ENCODE measurements around the gene CCDC107. TPM values are rescaled to one million over a fixed set of nuclear protein-coding genes. Genes with fewer than 3 reads are reported as not detected.

Gene CCDC107
- total and polyA plus RNA-seq, 9 of the 15 experiments (the other 6 are each of a cell fraction or from before 2014, with no cell fraction given) = 0.35 to 11.3 (median 6.9) TPM; not detected in 1

DNA sequence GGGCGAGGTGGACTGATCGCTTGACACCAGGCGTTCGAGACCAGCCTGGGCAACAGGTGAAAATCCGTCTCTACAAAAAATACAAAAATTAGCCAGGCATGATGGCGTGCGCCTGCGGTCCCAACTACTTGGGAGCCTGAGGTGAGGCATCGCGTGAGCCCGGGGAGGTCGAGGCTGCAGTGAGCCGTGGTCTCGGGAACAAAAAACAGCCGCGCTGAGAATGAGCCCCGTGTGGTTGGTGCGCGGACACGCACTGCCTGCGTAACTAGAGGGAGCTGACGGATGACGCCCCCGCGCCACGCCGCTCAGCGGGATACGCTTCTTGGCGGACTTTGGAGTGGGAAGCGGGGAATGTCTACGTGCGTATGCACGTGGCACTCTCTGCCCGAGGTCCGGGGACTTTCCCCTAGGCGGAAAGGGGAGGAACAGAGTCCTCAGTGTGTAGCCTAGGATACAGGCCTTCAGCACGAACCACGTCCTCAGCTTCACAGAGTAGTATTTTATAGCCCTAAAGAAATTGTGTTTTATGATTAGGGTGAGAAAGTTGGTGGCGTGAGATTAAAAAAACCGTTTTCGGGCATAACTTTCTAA, 451 bp upstream of the CCDC107 start, which contains the start of gene RMRP (continued):
- TF ChIP-seq NR1H2 (CRISPR knock-in tag; IDR thresholded peaks at IDR 0.05) = no peak
- TF ChIP-seq FIP1L1 (IDR thresholded peaks at IDR 0.05; ENCODE audit: low read depth, low read length, poor library complexity, severe bottlenecking) = no peak
- TF ChIP-seq SAP30 (IDR thresholded peaks at IDR 0.05; ENCODE audit: borderline replicate concordance, insufficient read depth, low read depth, low read length, poor library complexity, severe bottlenecking) = peak; percentile 25
- TF ChIP-seq ZBTB12 (CRISPR knock-in tag; IDR thresholded peaks at IDR 0.05) = no peak; the same call in 1 of the 2 replicates
- no peak for TF ChIP-seq MTF1 (CRISPR knock-in tag; IDR thresholded peaks at IDR 0.05; ENCODE audit: borderline replicate concordance)
- 0 out of 2 replicates have a peak, but pooled peaks have one; percentile 2 for TF ChIP-seq SMC3 (conservative IDR thresholded peaks at IDR 0.05; ENCODE audit: insufficient read depth, low read depth, low read length)
- TF ChIP-seq, protein P1, sequence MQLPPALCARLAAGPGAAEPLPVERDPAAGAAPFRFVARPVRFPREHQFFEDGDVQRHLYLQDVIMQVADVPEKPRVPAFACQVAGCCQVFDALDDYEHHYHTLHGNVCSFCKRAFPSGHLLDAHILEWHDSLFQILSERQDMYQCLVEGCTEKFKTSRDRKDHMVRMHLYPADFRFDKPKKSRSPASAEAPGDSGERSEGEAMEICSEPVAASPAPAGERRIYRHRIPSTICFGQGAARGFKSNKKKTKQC (CRISPR knock-in tag; IDR thresholded peaks at IDR 0.05) = peak; percentile 82; the same call in 1 of the 2 replicates
- TF ChIP-seq HDAC2 (IDR thresholded peaks at IDR 0.05) = peak; percentile 84
- TF ChIP-seq TCFL5 (CRISPR knock-in tag; conservative IDR thresholded peaks at IDR 0.05) = no peak
- no peak; the same call in 1 of the 2 replicates for TF ChIP-seq ZNF175 (CRISPR knock-in tag; IDR thresholded peaks at IDR 0.05; ENCODE audit: low read depth)
- TF ChIP-seq, protein P2, sequence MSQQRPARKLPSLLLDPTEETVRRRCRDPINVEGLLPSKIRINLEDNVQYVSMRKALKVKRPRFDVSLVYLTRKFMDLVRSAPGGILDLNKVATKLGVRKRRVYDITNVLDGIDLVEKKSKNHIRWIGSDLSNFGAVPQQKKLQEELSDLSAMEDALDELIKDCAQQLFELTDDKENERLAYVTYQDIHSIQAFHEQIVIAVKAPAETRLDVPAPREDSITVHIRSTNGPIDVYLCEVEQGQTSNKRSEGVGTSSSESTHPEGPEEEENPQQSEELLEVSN (IDR thresholded peaks at IDR 0.05; ENCODE audit: borderline replicate concordance in 1 of 2, extremely low read depth in 1 of 2, insufficient read depth in 1 of 2, insufficient read length in 1 of 2, low read depth in 1 of 2, low read length in 1 of 2, poor library complexity in 1 of 2, severe bottlenecking in 1 of 2) = peak; percentile 98 to 99
- TF ChIP-seq NCOR1 (IDR thresholded peaks at IDR 0.05) = 0 out of 2 replicates have a peak, but pooled peaks have one; percentile 9
- TF ChIP-seq NFIC (IDR thresholded peaks at IDR 0.05) = peak; percentile 64
- 0 out of 2 replicates have a peak, but pooled peaks have one; percentile 9 for TF ChIP-seq HLTF (IDR thresholded peaks at IDR 0.05)
- TF ChIP-seq ETS2 (tag; IDR thresholded peaks at IDR 0.05; ENCODE audit: borderline replicate concordance, poor library complexity, severe bottlenecking) = no peak
- no peak for TF ChIP-seq CAMTA2 (CRISPR knock-in tag; conservative IDR thresholded peaks at IDR 0.05)
- TF ChIP-seq ARID1B (IDR thresholded peaks at IDR 0.05) = peak; percentile 47
- TF ChIP-seq RB1 (IDR thresholded peaks at IDR 0.05; ENCODE audit: low read depth) = no peak; the same call in 1 of the 2 replicates
- no peak for TF ChIP-seq ZNF561 (CRISPR knock-in tag; conservative IDR thresholded peaks at IDR 0.05)
- 0 out of 2 replicates have a peak, but pooled peaks have one; percentile 30 for TF ChIP-seq FOXP4 (CRISPR knock-in tag; IDR thresholded peaks at IDR 0.05; ENCODE audit: borderline replicate concordance)

Measured in K562 (cell line).